HepG2 (cell line): ENCODE measurements around the gene ZBTB45. TPM values are rescaled to one million over a fixed set of nuclear protein-coding genes. Genes with fewer than 3 reads are reported as not detected.

Experiments
- DNMT1 ChIP-seq: sonication (generic); formaldehyde crosslinking; IDR thresholded peaks from 2 replicates; pipeline ENCODE4 v1.5.1; 2020; ENCODE audit warnings: mild to moderate bottlenecking, missing genetic modification reagents
- ETS1 ChIP-seq: sonication (generic); formaldehyde crosslinking; IDR thresholded peaks from 2 replicates; pipeline ENCODE4 v1.4.0; 2020; ENCODE audit warnings: missing genetic modification reagents
- GABPB1 ChIP-seq: IDR thresholded peaks from 2 replicates; pipeline ENCODE4 v1.6.1; 2016; ENCODE audit warnings: mild to moderate bottlenecking, missing genetic modification reagents, moderate library complexity, missing compliant biosample characterization
- NFE2L2 ChIP-seq: fragments of 150-350 bp; IDR thresholded peaks from 2 replicates; pipeline ENCODE4 v1.6.1; 2014; ENCODE audit warnings: low read length
- NKX3-1 ChIP-seq: sonication (generic); formaldehyde crosslinking; IDR thresholded peaks from 2 replicates; pipeline ENCODE4 v1.5.0; 2020; ENCODE audit warnings: missing genetic modification reagents
- PHF8 ChIP-seq: sonication (generic); formaldehyde crosslinking; IDR thresholded peaks from 2 replicates; pipeline ENCODE4 v1.5.0; 2020; ENCODE audit warnings: missing genetic modification reagents
- RCOR2 ChIP-seq: IDR thresholded peaks from 2 replicates; pipeline ENCODE4 v1.6.1; 2016; ENCODE audit warnings: missing biosample characterization, missing genetic modification reagents
- SP4 ChIP-seq: sonication (generic); formaldehyde crosslinking; IDR thresholded peaks from 2 replicates; pipeline ENCODE4 v1.8.1; 2023; ENCODE audit warnings: mild to moderate bottlenecking, missing genetic modification reagents
- TEAD2 ChIP-seq: sonication (generic); formaldehyde crosslinking; IDR thresholded peaks from 2 replicates; pipeline ENCODE4 v1.9.0; 2021; ENCODE audit warnings: missing genetic modification reagents
- THAP11 ChIP-seq: IDR thresholded peaks from 2 replicates; pipeline ENCODE4 v1.6.1; 2016; ENCODE audit warnings: missing biosample characterization, missing genetic modification reagents
- USF2 ChIP-seq, 2 experiments: sonication (generic) in 1 of 2; formaldehyde crosslinking in 1 of 2; IDR thresholded peaks; 2 replicates each; pipeline versions ENCODE4 v1.5.1 to v1.6.1; 2011 to 2020; ENCODE audit warnings: borderline replicate concordance in 1 of 2, low read depth in 1 of 2, low read length in 1 of 2, mild to moderate bottlenecking in 1 of 2, missing genetic modification reagents in 1 of 2, moderate library complexity in 1 of 2
- ZHX2 ChIP-seq, 2 experiments: sonication (generic) in 1 of 2; formaldehyde crosslinking in 1 of 2; IDR thresholded peaks; 2 replicates each; pipeline versions ENCODE4 v1.6.1 to v1.9.0; 2014 to 2022; ENCODE audit warnings: antibody characterized with exemption in 1 of 2, borderline replicate concordance in 1 of 2, inconsistent platforms in 1 of 2, low read depth in 1 of 2, missing genetic modification reagents in 1 of 2
- ZNF143 ChIP-seq: sonication (generic); formaldehyde crosslinking; IDR thresholded peaks from 2 replicates; pipeline ENCODE4 v1.4.0; 2020; ENCODE audit warnings: missing genetic modification reagents
- ZNF33A ChIP-seq: sonication (generic); formaldehyde crosslinking; IDR thresholded peaks from 2 replicates; pipeline ENCODE4 v1.5.1; 2020; ENCODE audit warnings: missing genetic modification reagents, mild to moderate bottlenecking, moderate library complexity, borderline replicate concordance
- ZNF468 ChIP-seq: sonication (generic); formaldehyde crosslinking; IDR thresholded peaks from 2 replicates; pipeline ENCODE4 v1.8.0; 2022; ENCODE audit warnings: mild to moderate bottlenecking, moderate library complexity, missing genetic modification reagents
- ZNF710 ChIP-seq: sonication (generic); formaldehyde crosslinking; IDR thresholded peaks from 2 replicates; pipeline ENCODE4 v1.5.0; 2020; ENCODE audit warnings: mild to moderate bottlenecking, missing genetic modification reagents, borderline replicate concordance
- polyA plus RNA-seq, 8 experiments: library from polyadenylated mRNA; depleted of rRNA in 3 of 8; stranded (reverse) in 7 of 8; unstranded in 1 of 8; fragments of >200 nt; fragmentation: Illumina TruSeq in 4 of 8; extraction: Trizol in 4 of 8; gene quantifications; 2 replicates each; pipeline versions ENCODE4 v1.2.1 to v1.2.3, GENCODE V29; 2011 to 2016; ENCODE audit warnings: low read depth in 4 of 8, missing spikeins in 1 of 8, mixed read lengths in 1 of 8; ENCODE audit not compliant: insufficient read depth in 1 of 8
- total RNA-seq, 5 experiments: library from RNA; depleted of rRNA; stranded (reverse); fragments of >200 nt; fragmentation: Illumina TruSeq; extraction: Trizol; gene quantifications; 2 replicates each; pipeline ENCODE4 v1.2.3, GENCODE V29; 2016; ENCODE audit warnings: low read depth in 1 of 5

The ZBTB45 gene
- total and polyA plus RNA-seq, 2 of the 13 experiments (the other 11 are each of a cell fraction or from before 2014, with no cell fraction given), result 3.0 to 3.7 TPM

GRCh38 chr19:58519355-58520256, at the start of gene ZBTB45 (continued):
- TF ChIP-seq GABPB1, result peak; percentile 100
- no peak for TF ChIP-seq NFE2L2
- TF ChIP-seq ZNF143, result peak; percentile 86
- TF ChIP-seq PHF8, result peak; percentile 98
- TF ChIP-seq SP4 (CRISPR knock-in tag), result peak; percentile 91
- TF ChIP-seq RCOR2 (CRISPR knock-in tag), result peak; percentile 49; the same call in 1 of the 2 replicates
- TF ChIP-seq ZNF710, result peak; percentile 86
- no peak for TF ChIP-seq USF2 (IDR thresholded peaks at IDR 0.05; ENCODE audit: low read depth, low read length)
- 0 out of 2 replicates have a peak, but pooled peaks have one; percentile 63 for TF ChIP-seq USF2 (CRISPR knock-in tag; IDR thresholded peaks at IDR 0.05; ENCODE audit: borderline replicate concordance)
- TF ChIP-seq ETS1 (CRISPR knock-in tag), result peak; percentile 14; the same call in 1 of the 2 replicates
- no peak for TF ChIP-seq TEAD2 (CRISPR knock-in tag)
- peak; percentile 87; the same call in 1 of the 2 replicates for TF ChIP-seq DNMT1 (CRISPR knock-in tag)
- peak; percentile 97 for TF ChIP-seq ZNF33A (CRISPR knock-in tag)
- peak; percentile 93 for TF ChIP-seq ZHX2 (IDR thresholded peaks at IDR 0.05; ENCODE audit: low read depth)
- peak; percentile 15; the same call in 1 of the 2 replicates for TF ChIP-seq ZHX2 (CRISPR knock-in tag; IDR thresholded peaks at IDR 0.05; ENCODE audit: borderline replicate concordance)
- 0 out of 2 replicates have a peak, but pooled peaks have one; percentile 64 for TF ChIP-seq NKX3-1 (CRISPR knock-in tag)
- peak; percentile 98 for TF ChIP-seq THAP11
- TF ChIP-seq ZNF468, result peak; percentile 24; the same call in 1 of the 2 replicates
